ENCODE results near the gene TJP1. TPM values are rescaled to one million over a fixed set of nuclear protein-coding genes. Genes with fewer than 3 reads are reported as not detected.

TJP1 gene
- total RNA-seq, 4 donors from 2014 or later = 100 to 115 (median 103) TPM

GRCh38 chr15:29853211-29853987 lies 31.1 kb upstream of the TJP1 start:
- Histone ChIP-seq H3K4me3 (no peak overlapping the region), H3K4me1 (no peaks in the 10 kb centered on the region), H3K27ac (no peak overlapping the region), H3K9me3 (peaks cover 0 to 11% (median 0%) of the 10 kb centered on the region in 3 donors), H3K27me3 (no peaks in the 10 kb centered on the region), H3K36me3 (no peaks in the 10 kb centered on the region)
- WGBS, 2 donors (ENCODE audit: low coverage in 1 of 2) = 86 to 88% methylated on average over 8 of the region's 8 CpGs
- TF ChIP-seq POLR2A (IDR thresholded peaks at IDR 0.05) = no peak
- ATAC-seq = no peak

DNA sequence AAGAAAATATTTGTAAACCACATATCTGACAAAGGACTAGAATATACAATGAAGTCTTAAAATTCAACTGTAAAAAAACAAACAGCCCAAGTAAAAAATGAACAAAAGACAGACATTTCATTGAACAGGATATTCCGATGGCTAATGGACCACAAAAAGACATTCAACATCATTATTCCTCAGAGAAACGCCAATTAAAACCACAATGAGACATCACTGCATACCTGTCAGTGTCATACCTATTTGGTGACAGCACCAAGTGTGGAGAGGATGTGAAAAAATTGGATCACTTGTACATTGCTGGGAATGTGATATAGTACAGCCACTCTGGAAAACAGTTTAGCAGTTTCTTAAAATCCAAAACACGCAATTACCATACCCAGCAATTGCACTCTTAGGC lies 29.9 kb upstream of the TJP1 start:
- TF ChIP-seq EP300 (IDR thresholded peaks at IDR 0.05) = no peak
- TF ChIP-seq POLR2A (IDR thresholded peaks at IDR 0.05) = no peak
- no peak for TF ChIP-seq POLR2AphosphoS5 (IDR thresholded peaks at IDR 0.05)
- TF ChIP-seq CTCF (IDR thresholded peaks at IDR 0.05) = no peak
- H3K27ac ChIP-seq = no peak overlapping the region
- no peaks in the 10 kb centered on the region for H3K4me1 ChIP-seq
- no peak for ATAC-seq
- WGBS, 2 donors (ENCODE audit: low coverage in 1 of 2) = 92 to 100% methylated on average over 3 of the region's 3 CpGs
- H3K4me3 ChIP-seq = no peak overlapping the region
- H3K27me3 ChIP-seq = no peaks in the 10 kb centered on the region
- peaks cover 0 to 22% (median 2%) of the 10 kb centered on the region in 3 donors for H3K9me3 ChIP-seq
- no peaks in the 10 kb centered on the region for H3K36me3 ChIP-seq

GRCh38 chr15:29849716-29850115 lies 27.4 kb upstream of the TJP1 start:
- Histone ChIP-seq H3K27me3 (no peaks in the 10 kb centered on the region), H3K27ac (no peak overlapping the region), H3K4me1 (no peaks in the 10 kb centered on the region), H3K9me3 (peaks cover 0 to 22% (median 2%) of the 10 kb centered on the region in 3 donors), H3K4me3 (no peak overlapping the region), H3K36me3 (no peaks in the 10 kb centered on the region)
- no peak for ATAC-seq
- no peak for TF ChIP-seq POLR2A (IDR thresholded peaks at IDR 0.05)
- WGBS, 2 donors (ENCODE audit: low coverage in 1 of 2) = 100% methylated on average over 1 to 2 of the region's 7 CpGs

- no peaks in the 10 kb centered on the region for H3K4me1 ChIP-seq
- no peak overlapping the region for H3K27ac ChIP-seq
- WGBS, 2 donors (ENCODE audit: low coverage in 1 of 2) = 71 to 100% methylated on average over 1 of the region's 1 CpG
- peaks cover 0 to 22% (median 2%) of the 10 kb centered on the region in 3 donors for H3K9me3 ChIP-seq
- no peak for TF ChIP-seq CTCF (IDR thresholded peaks at IDR 0.05)
- no peak for TF ChIP-seq EP300 (IDR thresholded peaks at IDR 0.05)
- TF ChIP-seq POLR2A (IDR thresholded peaks at IDR 0.05) = no peak
- TF ChIP-seq POLR2AphosphoS5 (IDR thresholded peaks at IDR 0.05) = no peak
- no peaks in the 10 kb centered on the region for H3K36me3 ChIP-seq
- ATAC-seq = no peak
- no peaks in the 10 kb centered on the region for H3K27me3 ChIP-seq
- H3K4me3 ChIP-seq = no peak overlapping the region
Observed at GRCh38 chr15:29849218-29849617, 26.9 kb upstream of the TJP1 start.

DNA sequence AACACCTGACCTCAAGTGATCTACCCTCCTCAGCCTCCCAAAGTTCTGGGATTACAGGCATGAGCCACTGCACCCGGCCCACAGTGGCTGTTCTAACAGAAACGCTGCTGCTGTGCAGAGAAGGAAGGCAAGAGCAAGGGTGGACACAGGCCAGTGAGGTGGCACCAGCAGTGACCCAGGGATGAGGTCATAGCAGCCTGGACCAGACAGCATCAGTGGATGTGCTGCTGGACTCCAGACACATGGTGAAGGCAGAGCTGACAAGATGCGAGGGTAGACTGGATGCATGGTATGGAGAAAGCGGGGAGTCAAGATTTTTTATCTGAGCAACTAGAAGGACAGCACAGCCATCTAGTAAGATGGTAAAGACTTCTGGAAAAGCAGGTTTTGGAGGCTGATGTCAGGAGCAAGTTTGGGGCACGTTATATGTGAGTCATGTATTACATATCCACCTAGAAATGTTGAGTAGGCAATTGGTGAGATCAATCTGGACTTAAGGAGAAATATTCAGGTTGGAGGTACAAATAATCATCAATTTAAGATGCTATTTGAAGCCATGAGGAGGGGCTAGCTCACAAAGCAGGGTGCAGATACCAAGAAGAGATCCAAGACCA lies 22.1 kb upstream of the TJP1 start:
- Histone ChIP-seq H3K9me3 (peaks cover 0 to 11% (median 2%) of the 10 kb centered on the region in 3 donors), H3K4me1 (peaks cover 0 to 14% (median 0%) of the 10 kb centered on the region in 3 donors), H3K27ac (no peak overlapping the region), H3K27me3 (no peaks in the 10 kb centered on the region), H3K4me3 (no peak overlapping the region), H3K36me3 (no peaks in the 10 kb centered on the region)
- TF ChIP-seq POLR2AphosphoS5 (IDR thresholded peaks at IDR 0.05) (no peak), EP300 (IDR thresholded peaks at IDR 0.05) (no peak), CTCF (IDR thresholded peaks at IDR 0.05) (no peak), POLR2A (IDR thresholded peaks at IDR 0.05) (no peak)
- ATAC-seq = no peak
- WGBS, 2 donors (ENCODE audit: low coverage in 1 of 2) = 89 to 96% methylated on average over 3 of the region's 5 CpGs

- H3K4me1 ChIP-seq = peaks cover 0 to 14% (median 0%) of the 10 kb centered on the region in 3 donors
- no peaks in the 10 kb centered on the region for H3K27me3 ChIP-seq
- H3K4me3 ChIP-seq = no peak overlapping the region
- no peak overlapping the region for H3K27ac ChIP-seq
- WGBS, 2 donors (ENCODE audit: low coverage in 1 of 2) = 79 to 89% methylated on average over 5 of the region's 5 CpGs
- peaks cover 0 to 1% (median 0%) of the 10 kb centered on the region in 3 donors for H3K9me3 ChIP-seq
- no peak for TF ChIP-seq CTCF (IDR thresholded peaks at IDR 0.05)
- no peak for TF ChIP-seq POLR2AphosphoS5 (IDR thresholded peaks at IDR 0.05)
- no peak for TF ChIP-seq POLR2A (IDR thresholded peaks at IDR 0.05)
- no peak for TF ChIP-seq EP300 (IDR thresholded peaks at IDR 0.05)
- H3K36me3 ChIP-seq = no peaks in the 10 kb centered on the region
- ATAC-seq = no peak
Observed at GRCh38 chr15:29842290-29842689, 20.0 kb upstream of the TJP1 start.

Data from gastroesophageal sphincter (tissue), 4 donors.